Erythroblast (primary cell): ENCODE data around the gene SS18L1.

Source experiments
- GATA1 ChIP-seq: IDR thresholded peaks from 2 replicates; pipeline ENCODE4 v1.6.1; 2011; ENCODE audit warnings: low read depth, mild to moderate bottlenecking, control low read depth, low read length, moderate library complexity
- POLR2A ChIP-seq: IDR thresholded peaks from 2 replicates; pipeline ENCODE4 v1.6.1; 2011; ENCODE audit warnings: mild to moderate bottlenecking, low read length

DNA sequence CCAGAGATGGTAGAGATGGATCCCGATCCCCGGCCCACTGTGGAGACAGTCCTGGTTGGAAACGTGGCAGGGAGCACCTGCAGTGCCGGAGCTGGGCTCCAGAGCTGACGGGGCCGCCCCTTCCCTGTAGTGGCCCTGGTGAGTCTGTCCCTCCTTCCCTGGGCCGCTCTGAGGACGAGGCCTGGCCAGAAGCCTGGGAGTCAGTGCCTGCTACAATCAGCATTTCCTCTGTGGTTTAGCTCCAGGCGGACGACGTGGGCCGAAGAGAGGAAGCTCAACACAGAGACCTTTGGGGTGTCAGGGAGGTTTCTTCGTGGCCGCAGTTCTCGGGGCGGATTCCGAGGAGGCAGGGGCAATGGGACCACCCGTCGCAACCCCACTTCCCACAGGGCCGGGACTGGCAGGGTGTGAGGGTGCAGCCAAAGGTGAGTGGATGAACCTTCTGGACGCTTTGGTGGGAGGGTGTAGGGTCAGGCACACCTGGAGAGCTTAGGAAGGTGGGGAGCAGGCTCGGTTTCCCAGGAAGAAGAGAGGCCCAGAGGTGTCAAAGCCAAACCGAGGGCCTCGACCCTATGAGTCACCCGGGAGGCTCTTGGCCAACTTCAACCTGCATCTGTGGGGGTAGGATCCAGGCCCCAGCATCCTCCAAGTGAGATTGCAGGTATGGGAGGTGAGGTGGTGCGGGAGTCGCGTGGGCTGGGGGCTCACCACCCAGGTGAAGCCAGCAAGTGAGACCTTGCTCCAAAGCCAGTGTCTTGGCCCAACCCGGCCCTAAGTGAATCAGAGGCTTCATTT is 10.3 kb upstream of the SS18L1 start:
- TF ChIP-seq POLR2A, result no peak
- TF ChIP-seq GATA1, result no peak
